ENCODE data around the gene SLC9A6. TPM values are rescaled to one million over a fixed set of nuclear protein-coding genes. Genes with fewer than 3 reads are reported as not detected.

Gene SLC9A6
- total and polyA plus RNA-seq, 2 experiments from 2014 or later, result 11.8 to 13.2 TPM

- DNase-seq (ENCODE audit: low read depth in 1 of 2, low spot score in 1 of 2), result no peak
- Histone ChIP-seq H3K4me1 (ENCODE audit: low read depth) (no peaks in the 10 kb centered on the region), H3K9me3 (ENCODE audit: low read depth) (no peaks in the 10 kb centered on the region), H3K36me3 (no peaks in the 10 kb centered on the region), H3K27ac (no peak overlapping the region), H3K4me3 (no peak overlapping the region), H3K27me3 (no peaks in the 10 kb centered on the region)
- TF ChIP-seq CTCF (IDR thresholded peaks at IDR 0.05; ENCODE audit: low read depth, low read length), result no peak
Measured at GRCh38 chrX:136016881-136017280, 31.6 kb downstream of the SLC9A6 start.

GRCh38 chrX:136019226-136019625, 34.0 kb downstream of the SLC9A6 start:
- H3K27ac ChIP-seq, result no peak overlapping the region
- H3K4me1 ChIP-seq (ENCODE audit: low read depth), result no peaks in the 10 kb centered on the region
- no peak for TF ChIP-seq CTCF (IDR thresholded peaks at IDR 0.05; ENCODE audit: low read depth, low read length)
- no peak overlapping the region for H3K4me3 ChIP-seq
- H3K9me3 ChIP-seq (ENCODE audit: low read depth), result no peaks in the 10 kb centered on the region
- H3K36me3 ChIP-seq, result no peaks in the 10 kb centered on the region
- no peaks in the 10 kb centered on the region for H3K27me3 ChIP-seq
- no peak for DNase-seq (ENCODE audit: low read depth in 1 of 2, low spot score in 1 of 2)

GRCh38 chrX:136021160-136021559, 35.9 kb downstream of the SLC9A6 start:
- no peak overlapping the region for H3K4me3 ChIP-seq

GRCh38 chrX:136021903-136022302, 36.7 kb downstream of the SLC9A6 start:
- no peaks in the 10 kb centered on the region for H3K9me3 ChIP-seq (ENCODE audit: low read depth)
- TF ChIP-seq CTCF (IDR thresholded peaks at IDR 0.05; ENCODE audit: low read depth, low read length), result no peak
- no peak for DNase-seq (ENCODE audit: low read depth in 1 of 2, low spot score in 1 of 2)
- no peaks in the 10 kb centered on the region for H3K27me3 ChIP-seq
- no peak overlapping the region for H3K27ac ChIP-seq
- H3K36me3 ChIP-seq, result no peaks in the 10 kb centered on the region
- H3K4me3 ChIP-seq, result no peak overlapping the region
- no peaks in the 10 kb centered on the region for H3K4me1 ChIP-seq (ENCODE audit: low read depth)

More at GRCh38 chrX:136021160-136021559, 35.9 kb downstream of the SLC9A6 start:
- no peaks in the 10 kb centered on the region for H3K4me1 ChIP-seq (ENCODE audit: low read depth)
- no peak for DNase-seq (ENCODE audit: low read depth in 1 of 2, low spot score in 1 of 2)
- H3K36me3 ChIP-seq, result no peaks in the 10 kb centered on the region
- no peak overlapping the region for H3K27ac ChIP-seq
- H3K9me3 ChIP-seq (ENCODE audit: low read depth), result no peaks in the 10 kb centered on the region
- H3K27me3 ChIP-seq, result no peaks in the 10 kb centered on the region
- TF ChIP-seq CTCF (IDR thresholded peaks at IDR 0.05; ENCODE audit: low read depth, low read length), result no peak

GRCh38 chrX:136025091-136025490, 39.9 kb downstream of the SLC9A6 start:
- Histone ChIP-seq H3K4me1 (ENCODE audit: low read depth) (no peaks in the 10 kb centered on the region), H3K27me3 (no peaks in the 10 kb centered on the region), H3K36me3 (no peaks in the 10 kb centered on the region), H3K4me3 (no peak overlapping the region), H3K9me3 (ENCODE audit: low read depth) (no peaks in the 10 kb centered on the region), H3K27ac (no peak overlapping the region)
- no peak for DNase-seq (ENCODE audit: low read depth in 1 of 2, low spot score in 1 of 2)
- no peak for TF ChIP-seq CTCF (IDR thresholded peaks at IDR 0.05; ENCODE audit: low read depth, low read length)

Measured in cardiac muscle cell (in vitro differentiated cells and primary cell).